GM12878 (cell line): ENCODE measurements around the gene OR1I1. TPM values are rescaled to one million over a fixed set of nuclear protein-coding genes. Genes with fewer than 3 reads are reported as not detected.

Experiments
- ATF7 ChIP-seq: fragments of 450-650 bp; IDR thresholded peaks from 2 replicates; pipeline ENCODE4 v1.6.1; 2016; ENCODE audit warnings: low read depth, mild to moderate bottlenecking
- BCL11A ChIP-seq: IDR thresholded peaks from 2 replicates; pipeline ENCODE4 v1.6.1; 2011; ENCODE audit warnings: low read depth, low read length
- ETV6 ChIP-seq, 2 experiments: fragments of 450-650 bp in 1 of 2; IDR thresholded peaks in 1 of 2; conservative IDR thresholded peaks in 1 of 2; 2 replicates each; pipeline ENCODE4 v1.6.1; 2014; ENCODE audit warnings: antibody characterized with exemption in 1 of 2, borderline replicate concordance in 1 of 2, low read depth in 1 of 2, mild to moderate bottlenecking in 1 of 2, moderate library complexity in 1 of 2
- EZH2 ChIP-seq: IDR thresholded peaks from 2 replicates; pipeline ENCODE4 v1.6.1; 2012; ENCODE audit warnings: low read depth, mild to moderate bottlenecking, control low read depth, inconsistent platforms, low read length, borderline replicate concordance; ENCODE audit not compliant: control insufficient read depth
- IRF3 ChIP-seq: fragments of 450-650 bp; IDR thresholded peaks from 2 replicates; pipeline ENCODE4 v1.6.1; 2014; ENCODE audit warnings: mild to moderate bottlenecking
- MTA2 ChIP-seq: fragments of 450-650 bp; IDR thresholded peaks from 2 replicates; pipeline ENCODE4 v1.6.1; 2016; ENCODE audit warnings: low read depth, mild to moderate bottlenecking, moderate library complexity
- NFIC ChIP-seq: IDR thresholded peaks from 2 replicates; pipeline ENCODE4 v1.6.1; 2012; ENCODE audit warnings: low read depth, mild to moderate bottlenecking, inconsistent platforms, low read length, moderate library complexity
- NRF1 ChIP-seq: conservative IDR thresholded peaks from 2 replicates; pipeline ENCODE4 v1.6.1; 2011; ENCODE audit warnings: mild to moderate bottlenecking, low read depth, low read length, improper control_type of control experiment
- SMC3 ChIP-seq: IDR thresholded peaks from 2 replicates; pipeline ENCODE4 v1.6.1; 2011; ENCODE audit warnings: low read length, improper control_type of control experiment, borderline replicate concordance
- SRF ChIP-seq, 2 experiments: IDR thresholded peaks; 2 replicates each; pipeline ENCODE4 v1.6.1; 2011; ENCODE audit warnings: low read depth in 2 of 2, low read length in 2 of 2, mild to moderate bottlenecking in 1 of 2, moderate library complexity in 1 of 2
- STAT3 ChIP-seq: IDR thresholded peaks from 2 replicates; pipeline ENCODE4 v1.6.1; 2011; ENCODE audit warnings: low read depth, low read length, improper control_type of control experiment
- ZBTB40 ChIP-seq: fragments of 450-650 bp; IDR thresholded peaks from 2 replicates; pipeline ENCODE4 v1.6.1; 2016; ENCODE audit warnings: mild to moderate bottlenecking, moderate library complexity, borderline replicate concordance
- polyA plus RNA-seq, 11 experiments: library from polyadenylated mRNA; depleted of rRNA in 4 of 11; unstranded in 6 of 11; stranded (reverse) in 5 of 11; fragments of >200 nt; fragmentation: Nextera tagmentation in 4 of 11; fragmentation: Illumina TruSeq in 1 of 11; extraction: Ambion mirVana in 4 of 11; extraction: Trizol in 1 of 11; gene quantifications; 1 replicate in 1 of 11; 2 replicates in 10 of 11; pipeline versions ENCODE4 v1.2.1 to v1.2.3, GENCODE V29; 2011 to 2016; ENCODE audit warnings: inconsistent platforms in 2 of 11, missing spikeins in 2 of 11, low read depth in 1 of 11
- total RNA-seq, 4 experiments: library from RNA; depleted of rRNA in 3 of 4; stranded (reverse); fragments of >200 nt in 3 of 4; fragmentation: Illumina TruSeq in 1 of 4; extraction: Trizol in 1 of 4; gene quantifications; 2 replicates each; pipeline versions ENCODE4 v1.2.1 to v1.2.3, GENCODE V29; 2013 to 2021
- TF ChIP-seq, protein P1 (sequence below): fragments of 450-650 bp; formaldehyde crosslinking; IDR thresholded peaks from 2 replicates; pipeline ENCODE4 v1.4.0; 2020; ENCODE audit warnings: mild to moderate bottlenecking, moderate library complexity
- TF ChIP-seq, protein P2 (sequence below): fragments of 450-650 bp; IDR thresholded peaks from 2 replicates; pipeline ENCODE4 v1.6.1; 2017; ENCODE audit warnings: mild to moderate bottlenecking, moderate library complexity

OR1I1 gene
- total and polyA plus RNA-seq, 10 of the 15 experiments (the other 5 are each of a cell fraction or from before 2014, with no cell fraction given) = not detected

DNA sequence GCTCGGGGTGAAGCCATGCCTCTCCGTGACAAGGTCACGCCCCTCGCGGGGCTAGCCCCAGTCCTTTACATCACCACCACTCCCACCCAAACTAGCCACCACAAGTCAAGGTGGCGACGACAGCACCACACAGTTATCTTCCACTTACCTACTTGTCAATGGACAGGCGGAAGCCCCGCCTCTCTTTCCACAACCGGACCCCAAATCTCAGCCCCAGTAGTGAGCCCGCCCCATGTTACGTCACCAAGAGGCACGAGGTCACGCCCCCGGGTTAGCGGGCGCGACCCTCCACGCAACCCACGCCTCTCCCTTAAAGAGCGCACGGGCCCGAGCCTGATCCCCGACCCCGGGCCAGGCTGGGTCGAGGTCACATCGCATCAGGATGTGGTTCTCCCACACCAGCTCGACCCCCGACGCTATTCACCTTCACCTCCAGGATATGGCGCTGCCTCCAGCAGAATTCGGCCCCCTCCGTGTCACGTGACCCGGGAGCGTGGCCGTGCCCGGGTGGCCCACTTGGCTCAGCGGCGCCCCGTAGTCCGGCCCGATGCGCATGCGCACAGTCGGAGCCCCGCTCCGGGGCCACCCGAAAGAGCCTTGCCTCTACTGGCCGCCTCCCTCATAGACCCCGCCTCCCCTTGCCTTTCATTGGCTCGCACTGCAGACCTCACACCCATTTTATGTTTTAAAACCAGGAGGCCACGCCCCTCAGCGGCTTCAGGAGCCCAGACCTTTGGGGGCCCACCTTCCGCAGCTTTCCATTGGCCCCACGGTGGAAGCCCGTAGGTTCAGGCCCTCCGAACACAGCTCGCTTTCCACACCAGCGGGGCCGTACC is 43.4 kb downstream of the OR1I1 start (continued):
- TF ChIP-seq, protein P1, sequence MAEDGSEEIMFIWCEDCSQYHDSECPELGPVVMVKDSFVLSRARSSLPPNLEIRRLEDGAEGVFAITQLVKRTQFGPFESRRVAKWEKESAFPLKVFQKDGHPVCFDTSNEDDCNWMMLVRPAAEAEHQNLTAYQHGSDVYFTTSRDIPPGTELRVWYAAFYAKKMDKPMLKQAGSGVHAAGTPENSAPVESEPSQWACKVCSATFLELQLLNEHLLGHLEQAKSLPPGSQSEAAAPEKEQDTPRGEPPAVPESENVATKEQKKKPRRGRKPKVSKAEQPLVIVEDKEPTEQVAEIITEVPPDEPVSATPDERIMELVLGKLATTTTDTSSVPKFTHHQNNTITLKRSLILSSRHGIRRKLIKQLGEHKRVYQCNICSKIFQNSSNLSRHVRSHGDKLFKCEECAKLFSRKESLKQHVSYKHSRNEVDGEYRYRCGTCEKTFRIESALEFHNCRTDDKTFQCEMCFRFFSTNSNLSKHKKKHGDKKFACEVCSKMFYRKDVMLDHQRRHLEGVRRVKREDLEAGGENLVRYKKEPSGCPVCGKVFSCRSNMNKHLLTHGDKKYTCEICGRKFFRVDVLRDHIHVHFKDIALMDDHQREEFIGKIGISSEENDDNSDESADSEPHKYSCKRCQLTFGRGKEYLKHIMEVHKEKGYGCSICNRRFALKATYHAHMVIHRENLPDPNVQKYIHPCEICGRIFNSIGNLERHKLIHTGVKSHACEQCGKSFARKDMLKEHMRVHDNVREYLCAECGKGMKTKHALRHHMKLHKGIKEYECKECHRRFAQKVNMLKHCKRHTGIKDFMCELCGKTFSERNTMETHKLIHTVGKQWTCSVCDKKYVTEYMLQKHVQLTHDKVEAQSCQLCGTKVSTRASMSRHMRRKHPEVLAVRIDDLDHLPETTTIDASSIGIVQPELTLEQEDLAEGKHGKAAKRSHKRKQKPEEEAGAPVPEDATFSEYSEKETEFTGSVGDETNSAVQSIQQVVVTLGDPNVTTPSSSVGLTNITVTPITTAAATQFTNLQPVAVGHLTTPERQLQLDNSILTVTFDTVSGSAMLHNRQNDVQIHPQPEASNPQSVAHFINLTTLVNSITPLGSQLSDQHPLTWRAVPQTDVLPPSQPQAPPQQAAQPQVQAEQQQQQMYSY (CRISPR knock-in tag) = peak; percentile 93
- TF ChIP-seq ZBTB40 (0 out of 2 replicates have a peak, but pooled peaks have one; percentile 14), ETV6 (conservative IDR thresholded peaks at IDR 0.05 in 1 of 2, IDR thresholded peaks at IDR 0.05 in 1 of 2; ENCODE audit: borderline replicate concordance in 1 of 2, low read depth in 1 of 2) (no peak), MTA2 (peak; percentile 52; the same call in 1 of the 2 replicates), NRF1 (peak; percentile 87), SMC3 (no peak), SRF (IDR thresholded peaks at IDR 0.05; ENCODE audit: low read depth in 2 of 2, low read length in 2 of 2) (no peak), IRF3 (peak; percentile 72), EZH2 (no peak), STAT3 (no peak), ATF7 (peak; percentile 94), NFIC (no peak), BCL11A (no peak)
- TF ChIP-seq, protein P2, sequence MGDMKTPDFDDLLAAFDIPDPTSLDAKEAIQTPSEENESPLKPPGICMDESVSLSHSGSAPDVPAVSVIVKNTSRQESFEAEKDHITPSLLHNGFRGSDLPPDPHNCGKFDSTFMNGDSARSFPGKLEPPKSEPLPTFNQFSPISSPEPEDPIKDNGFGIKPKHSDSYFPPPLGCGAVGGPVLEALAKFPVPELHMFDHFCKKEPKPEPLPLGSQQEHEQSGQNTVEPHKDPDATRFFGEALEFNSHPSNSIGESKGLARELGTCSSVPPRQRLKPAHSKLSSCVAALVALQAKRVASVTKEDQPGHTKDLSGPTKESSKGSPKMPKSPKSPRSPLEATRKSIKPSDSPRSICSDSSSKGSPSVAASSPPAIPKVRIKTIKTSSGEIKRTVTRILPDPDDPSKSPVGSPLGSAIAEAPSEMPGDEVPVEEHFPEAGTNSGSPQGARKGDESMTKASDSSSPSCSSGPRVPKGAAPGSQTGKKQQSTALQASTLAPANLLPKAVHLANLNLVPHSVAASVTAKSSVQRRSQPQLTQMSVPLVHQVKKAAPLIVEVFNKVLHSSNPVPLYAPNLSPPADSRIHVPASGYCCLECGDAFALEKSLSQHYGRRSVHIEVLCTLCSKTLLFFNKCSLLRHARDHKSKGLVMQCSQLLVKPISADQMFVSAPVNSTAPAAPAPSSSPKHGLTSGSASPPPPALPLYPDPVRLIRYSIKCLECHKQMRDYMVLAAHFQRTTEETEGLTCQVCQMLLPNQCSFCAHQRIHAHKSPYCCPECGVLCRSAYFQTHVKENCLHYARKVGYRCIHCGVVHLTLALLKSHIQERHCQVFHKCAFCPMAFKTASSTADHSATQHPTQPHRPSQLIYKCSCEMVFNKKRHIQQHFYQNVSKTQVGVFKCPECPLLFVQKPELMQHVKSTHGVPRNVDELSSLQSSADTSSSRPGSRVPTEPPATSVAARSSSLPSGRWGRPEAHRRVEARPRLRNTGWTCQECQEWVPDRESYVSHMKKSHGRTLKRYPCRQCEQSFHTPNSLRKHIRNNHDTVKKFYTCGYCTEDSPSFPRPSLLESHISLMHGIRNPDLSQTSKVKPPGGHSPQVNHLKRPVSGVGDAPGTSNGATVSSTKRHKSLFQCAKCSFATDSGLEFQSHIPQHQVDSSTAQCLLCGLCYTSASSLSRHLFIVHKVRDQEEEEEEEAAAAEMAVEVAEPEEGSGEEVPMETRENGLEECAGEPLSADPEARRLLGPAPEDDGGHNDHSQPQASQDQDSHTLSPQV = no peak
